Measurements from ENCODE around the gene APP. TPM values are rescaled to one million over a fixed set of nuclear protein-coding genes. Genes with fewer than 3 reads are reported as not detected.

The APP gene
- total RNA-seq, 2 donors from 2014 or later, result 6.1 to 7.8 TPM

GRCh38 chr21:25842925-25843324 is 327.6 kb downstream of the APP start:
- no peaks in the 10 kb centered on the region for H3K4me1 Mint-ChIP-seq (ENCODE audit: low read depth in 2 of 2)
- H3K36me3 Mint-ChIP-seq, result no peaks in the 10 kb centered on the region
- DNase-seq (ENCODE audit: low spot score), result no peak
- peaks cover 12 to 33% of the 10 kb centered on the region in 2 donors for H3K27me3 Mint-ChIP-seq
- H3K4me3 Mint-ChIP-seq, result no peak overlapping the region
- peaks cover 8% of the 10 kb centered on the region for H3K9me3 Mint-ChIP-seq
- no peak for ATAC-seq
- H3K27ac Mint-ChIP-seq, result no peak overlapping the region

GRCh38 chr21:25838809-25839208 is 331.8 kb downstream of the APP start:
- DNase-seq (ENCODE audit: low spot score) (no peak), ATAC-seq (no peak)
- Mint-ChIP-seq H3K4me1 (ENCODE audit: low read depth in 2 of 2) (no peaks in the 10 kb centered on the region), H3K36me3 (no peaks in the 10 kb centered on the region), H3K27ac (no peak overlapping the region), H3K9me3 (peaks cover 4% of the 10 kb centered on the region), H3K4me3 (no peak overlapping the region), H3K27me3 (peaks cover 19 to 35% of the 10 kb centered on the region in 2 donors)

- ATAC-seq (no peak), DNase-seq (ENCODE audit: low spot score) (no peak)
- Mint-ChIP-seq H3K27me3 (peaks cover 15 to 29% of the 10 kb centered on the region in 2 donors), H3K9me3 (peaks cover 4% of the 10 kb centered on the region), H3K4me1 (ENCODE audit: low read depth in 2 of 2) (no peaks in the 10 kb centered on the region), H3K27ac (no peak overlapping the region), H3K4me3 (no peak overlapping the region), H3K36me3 (no peaks in the 10 kb centered on the region)
Measured at GRCh38 chr21:25837533-25838265, 332.9 kb downstream of the APP start.

- peaks cover 0 to 8% of the 10 kb centered on the region in 2 donors for H3K4me1 Mint-ChIP-seq (ENCODE audit: low read depth in 2 of 2)
- no peak for ATAC-seq
- peaks cover 4% of the 10 kb centered on the region for H3K9me3 Mint-ChIP-seq
- peaks cover 13 to 22% of the 10 kb centered on the region in 2 donors for H3K27me3 Mint-ChIP-seq
- DNase-seq (ENCODE audit: low spot score), result no peak
- no peak overlapping the region for H3K27ac Mint-ChIP-seq
- no peaks in the 10 kb centered on the region for H3K36me3 Mint-ChIP-seq
- H3K4me3 Mint-ChIP-seq, result no peak overlapping the region
Measured at GRCh38 chr21:25836396-25836795, 334.2 kb downstream of the APP start.

- Mint-ChIP-seq H3K36me3 (no peaks in the 10 kb centered on the region), H3K4me1 (ENCODE audit: low read depth in 2 of 2) (peaks cover 0 to 9% of the 10 kb centered on the region in 2 donors), H3K4me3 (no peak overlapping the region), H3K27me3 (peaks cover 9 to 10% of the 10 kb centered on the region in 2 donors), H3K27ac (no peak overlapping the region), H3K9me3 (no peaks in the 10 kb centered on the region)
- DNase-seq (ENCODE audit: low spot score), result no peak
- ATAC-seq, result no peak
Measured at GRCh38 chr21:25834381-25834780, 336.2 kb downstream of the APP start.

- H3K9me3 Mint-ChIP-seq, result no peaks in the 10 kb centered on the region
- peak; percentile 76 to 82 for ATAC-seq
- peak overlapping the region in 1 of 2 donors; percentile 14 for H3K27ac Mint-ChIP-seq
- peaks cover 0 to 9% of the 10 kb centered on the region in 2 donors for H3K4me1 Mint-ChIP-seq (ENCODE audit: low read depth in 2 of 2)
- H3K36me3 Mint-ChIP-seq, result no peaks in the 10 kb centered on the region
- peaks cover 4% of the 10 kb centered on the region in 2 donors for H3K27me3 Mint-ChIP-seq
- H3K4me3 Mint-ChIP-seq, result peak overlapping the region; percentile 11
- no peak for DNase-seq (ENCODE audit: low spot score)
Measured at GRCh38 chr21:25831300-25831960, 339.1 kb downstream of the APP start.
